Uterus (tissue), 2 donors: ENCODE measurements around the gene DTX3.

ENCODE experiments used
- POLR2A ChIP-seq, 2 donors: fragments of 450-650 bp; IDR thresholded peaks; one replicate each; pipeline ENCODE4 v1.6.1; 2016; ENCODE audit warnings: antibody characterized with exemption in 2 of 2, mild to moderate bottlenecking in 1 of 2, moderate library complexity in 1 of 2
- TF ChIP-seq, protein P1 (sequence below), 4 experiments: fragments of 200-600 bp in 2 of 4; fragments of 450-650 bp in 2 of 4; sonication (generic) in 2 of 4; IDR thresholded peaks; one replicate each; pipeline ENCODE4 v1.5.1; 2016 to 2019; ENCODE audit warnings: antibody characterized with exemption in 4 of 4, mild to moderate bottlenecking in 2 of 4, moderate library complexity in 1 of 4

DNA sequence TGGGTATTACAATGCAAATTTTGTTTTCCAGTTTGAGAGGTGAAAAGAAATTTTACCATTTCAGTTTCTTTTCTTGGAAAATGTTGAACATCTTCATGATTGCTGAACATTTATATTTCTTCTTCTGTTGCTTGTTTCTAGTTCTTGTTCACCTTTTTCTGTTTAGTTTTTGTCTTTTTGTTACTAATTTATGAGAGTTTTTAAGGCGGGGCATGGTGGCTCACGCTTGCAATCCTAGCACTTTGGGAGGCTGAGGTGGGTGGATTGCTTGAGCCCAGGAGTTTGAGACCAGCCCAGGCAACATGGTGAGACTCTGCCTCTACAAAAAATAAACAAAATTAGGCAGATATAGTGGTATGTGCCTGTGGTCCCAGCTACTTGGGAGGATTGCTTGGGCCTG, 44.1 kb upstream of the DTX3 start:
- TF ChIP-seq, protein P1, sequence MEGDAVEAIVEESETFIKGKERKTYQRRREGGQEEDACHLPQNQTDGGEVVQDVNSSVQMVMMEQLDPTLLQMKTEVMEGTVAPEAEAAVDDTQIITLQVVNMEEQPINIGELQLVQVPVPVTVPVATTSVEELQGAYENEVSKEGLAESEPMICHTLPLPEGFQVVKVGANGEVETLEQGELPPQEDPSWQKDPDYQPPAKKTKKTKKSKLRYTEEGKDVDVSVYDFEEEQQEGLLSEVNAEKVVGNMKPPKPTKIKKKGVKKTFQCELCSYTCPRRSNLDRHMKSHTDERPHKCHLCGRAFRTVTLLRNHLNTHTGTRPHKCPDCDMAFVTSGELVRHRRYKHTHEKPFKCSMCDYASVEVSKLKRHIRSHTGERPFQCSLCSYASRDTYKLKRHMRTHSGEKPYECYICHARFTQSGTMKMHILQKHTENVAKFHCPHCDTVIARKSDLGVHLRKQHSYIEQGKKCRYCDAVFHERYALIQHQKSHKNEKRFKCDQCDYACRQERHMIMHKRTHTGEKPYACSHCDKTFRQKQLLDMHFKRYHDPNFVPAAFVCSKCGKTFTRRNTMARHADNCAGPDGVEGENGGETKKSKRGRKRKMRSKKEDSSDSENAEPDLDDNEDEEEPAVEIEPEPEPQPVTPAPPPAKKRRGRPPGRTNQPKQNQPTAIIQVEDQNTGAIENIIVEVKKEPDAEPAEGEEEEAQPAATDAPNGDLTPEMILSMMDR (IDR thresholded peaks at IDR 0.05): no peak
- TF ChIP-seq POLR2A (IDR thresholded peaks at IDR 0.05): no peak
